ENCODE data around the gene SLC51A.
"Not testable (repeated sequence)": the region's sequence is repeated elsewhere in the genome, so short reads cannot be mapped to it uniquely, and the experiment has no call there.

SLC51A gene

DNA sequence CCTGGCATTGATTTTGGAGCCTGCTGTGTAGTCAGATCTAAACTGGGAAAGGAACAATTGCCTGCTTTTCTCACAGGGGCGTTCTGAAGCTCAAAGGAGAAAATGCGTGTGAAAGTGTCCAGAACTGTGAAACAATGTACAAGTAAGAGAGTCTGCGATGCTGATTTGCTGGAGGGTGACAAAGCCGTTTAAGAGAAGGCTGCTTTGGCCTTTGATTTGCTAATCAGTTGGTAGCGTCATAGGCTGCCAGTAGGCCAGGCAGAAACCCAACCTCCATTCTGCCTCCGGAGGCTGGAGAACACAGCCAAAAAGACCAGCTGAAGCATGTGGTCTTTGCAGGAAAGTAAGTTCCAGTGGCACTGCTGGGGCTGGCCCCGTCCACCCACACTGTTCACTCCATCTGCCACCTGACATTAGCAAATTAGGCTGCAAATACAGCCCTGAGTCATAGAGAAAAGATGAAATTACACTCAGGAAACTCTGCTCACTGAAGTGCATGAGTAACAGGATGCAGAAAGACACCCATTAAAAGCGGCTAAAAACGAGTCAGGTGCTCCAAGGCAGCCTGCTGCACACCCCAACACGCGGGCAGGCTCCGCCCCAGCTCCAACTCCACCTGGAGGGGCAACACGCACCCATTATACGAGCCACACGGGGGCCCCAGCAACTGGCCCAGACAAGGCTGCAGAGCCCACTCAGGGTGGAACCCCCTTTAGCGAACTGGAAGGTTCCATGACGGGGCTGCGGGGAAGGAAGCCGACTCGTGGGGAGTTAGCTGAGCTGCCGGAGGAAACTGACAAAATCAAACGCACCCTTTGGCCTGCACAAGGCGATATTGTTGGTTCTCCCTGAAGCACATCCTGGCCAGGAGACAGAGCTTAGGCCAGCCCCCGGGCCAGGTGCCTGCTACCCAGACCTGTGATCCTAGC, 36.7 kb upstream of the SLC51A start:
- Histone ChIP-seq H3K4me1 (no peaks in the 10 kb centered on the region), H3K36me3 (no peaks in the 10 kb centered on the region), H3K9me3 (no peaks in the 10 kb centered on the region), H3K4me3 (no peak overlapping the region), H3K27me3 (no peaks in the 10 kb centered on the region), H3K27ac (no peak overlapping the region)
- intact Hi-C loops (cut with DNase I; ENCODE audit: low total_unique reads): no loop called here
- TF ChIP-seq, protein P1, sequence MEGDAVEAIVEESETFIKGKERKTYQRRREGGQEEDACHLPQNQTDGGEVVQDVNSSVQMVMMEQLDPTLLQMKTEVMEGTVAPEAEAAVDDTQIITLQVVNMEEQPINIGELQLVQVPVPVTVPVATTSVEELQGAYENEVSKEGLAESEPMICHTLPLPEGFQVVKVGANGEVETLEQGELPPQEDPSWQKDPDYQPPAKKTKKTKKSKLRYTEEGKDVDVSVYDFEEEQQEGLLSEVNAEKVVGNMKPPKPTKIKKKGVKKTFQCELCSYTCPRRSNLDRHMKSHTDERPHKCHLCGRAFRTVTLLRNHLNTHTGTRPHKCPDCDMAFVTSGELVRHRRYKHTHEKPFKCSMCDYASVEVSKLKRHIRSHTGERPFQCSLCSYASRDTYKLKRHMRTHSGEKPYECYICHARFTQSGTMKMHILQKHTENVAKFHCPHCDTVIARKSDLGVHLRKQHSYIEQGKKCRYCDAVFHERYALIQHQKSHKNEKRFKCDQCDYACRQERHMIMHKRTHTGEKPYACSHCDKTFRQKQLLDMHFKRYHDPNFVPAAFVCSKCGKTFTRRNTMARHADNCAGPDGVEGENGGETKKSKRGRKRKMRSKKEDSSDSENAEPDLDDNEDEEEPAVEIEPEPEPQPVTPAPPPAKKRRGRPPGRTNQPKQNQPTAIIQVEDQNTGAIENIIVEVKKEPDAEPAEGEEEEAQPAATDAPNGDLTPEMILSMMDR (IDR thresholded peaks at IDR 0.05): no peak
- no peak for DNase-seq

DNA sequence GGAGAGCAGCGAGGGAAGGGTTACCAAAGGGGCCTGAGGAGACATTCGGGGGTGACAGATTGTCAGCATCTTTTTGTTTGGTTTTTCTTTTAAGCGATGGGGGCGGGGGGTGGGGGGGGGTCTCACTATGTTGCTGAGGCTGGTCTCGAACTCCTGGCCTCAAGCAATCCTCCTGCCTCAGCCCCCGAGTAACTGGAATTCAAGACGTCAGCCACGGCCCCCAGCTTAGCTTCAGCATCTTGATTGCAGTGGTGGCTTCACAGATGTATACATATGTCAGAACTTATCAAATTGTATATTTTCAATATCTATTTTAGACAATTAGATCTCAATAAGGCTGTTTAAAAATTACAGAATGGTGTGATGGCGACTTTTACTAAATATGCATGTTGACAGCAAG, 36.0 kb upstream of the SLC51A start:
- no peak for DNase-seq
- intact Hi-C loops (cut with DNase I; ENCODE audit: low total_unique reads): no loop called here
- Histone ChIP-seq H3K4me1 (no peaks in the 10 kb centered on the region), H3K4me3 (no peak overlapping the region), H3K27ac (no peak overlapping the region), H3K9me3 (no peaks in the 10 kb centered on the region), H3K36me3 (no peaks in the 10 kb centered on the region), H3K27me3 (no peaks in the 10 kb centered on the region)
- TF ChIP-seq, protein P1 (IDR thresholded peaks at IDR 0.05): no peak

GRCh38 chr3:196181127-196181546, 35.2 kb upstream of the SLC51A start:
- intact Hi-C loops (cut with DNase I; ENCODE audit: low total_unique reads): no loop called here
- Histone ChIP-seq H3K4me3 (no peak overlapping the region), H3K27ac (no peak overlapping the region), H3K4me1 (no peaks in the 10 kb centered on the region), H3K9me3 (no peaks in the 10 kb centered on the region), H3K36me3 (no peaks in the 10 kb centered on the region), H3K27me3 (no peaks in the 10 kb centered on the region)
- DNase-seq: no peak
- TF ChIP-seq, protein P1 (IDR thresholded peaks at IDR 0.05): no peak

DNA sequence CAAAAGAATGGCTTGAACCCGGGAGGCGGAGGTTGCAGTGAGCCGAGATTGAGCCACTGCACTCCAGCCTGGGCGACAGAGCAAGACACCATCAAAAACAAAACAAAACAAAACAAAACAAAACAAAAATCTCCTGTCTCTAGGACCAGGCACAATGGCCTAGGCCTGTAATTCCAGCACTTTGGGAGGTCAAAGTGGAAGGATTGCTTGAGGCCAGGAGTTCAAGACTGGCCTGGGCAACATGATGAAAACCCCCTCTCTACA, 32.2 kb upstream of the SLC51A start:
- H3K27me3 ChIP-seq; H3K36me3 ChIP-seq; DNase-seq; H3K4me3 ChIP-seq; H3K9me3 ChIP-seq; H3K4me1 ChIP-seq; H3K27ac ChIP-seq; intact Hi-C loops (cut with DNase I; ENCODE audit: low total_unique reads): not testable (repeated sequence)

DNA sequence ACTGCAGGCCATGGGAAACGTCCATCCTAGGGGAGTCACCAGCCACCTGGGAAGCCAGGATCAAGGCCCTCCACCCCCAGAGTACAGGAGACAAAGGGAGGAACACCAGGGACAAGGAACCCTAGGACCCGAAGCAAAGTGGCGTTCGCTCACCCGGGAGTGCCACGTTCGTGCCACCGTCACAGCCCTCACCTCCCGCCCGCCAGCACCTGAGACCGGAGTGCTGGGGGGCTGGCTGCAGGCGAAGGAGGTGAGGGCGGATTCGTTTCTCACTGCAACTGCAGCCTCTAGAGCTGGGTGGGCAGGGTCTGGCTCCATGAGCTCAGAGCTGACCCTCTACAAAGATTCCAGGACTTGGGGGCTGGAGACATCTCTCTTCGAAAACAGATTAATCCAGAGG, 31.5 kb upstream of the SLC51A start:
- intact Hi-C loops (cut with DNase I; ENCODE audit: low total_unique reads): no loop called here
- TF ChIP-seq, protein P1 (IDR thresholded peaks at IDR 0.05): no peak
- no peaks in the 10 kb centered on the region for H3K4me1 ChIP-seq

DNA sequence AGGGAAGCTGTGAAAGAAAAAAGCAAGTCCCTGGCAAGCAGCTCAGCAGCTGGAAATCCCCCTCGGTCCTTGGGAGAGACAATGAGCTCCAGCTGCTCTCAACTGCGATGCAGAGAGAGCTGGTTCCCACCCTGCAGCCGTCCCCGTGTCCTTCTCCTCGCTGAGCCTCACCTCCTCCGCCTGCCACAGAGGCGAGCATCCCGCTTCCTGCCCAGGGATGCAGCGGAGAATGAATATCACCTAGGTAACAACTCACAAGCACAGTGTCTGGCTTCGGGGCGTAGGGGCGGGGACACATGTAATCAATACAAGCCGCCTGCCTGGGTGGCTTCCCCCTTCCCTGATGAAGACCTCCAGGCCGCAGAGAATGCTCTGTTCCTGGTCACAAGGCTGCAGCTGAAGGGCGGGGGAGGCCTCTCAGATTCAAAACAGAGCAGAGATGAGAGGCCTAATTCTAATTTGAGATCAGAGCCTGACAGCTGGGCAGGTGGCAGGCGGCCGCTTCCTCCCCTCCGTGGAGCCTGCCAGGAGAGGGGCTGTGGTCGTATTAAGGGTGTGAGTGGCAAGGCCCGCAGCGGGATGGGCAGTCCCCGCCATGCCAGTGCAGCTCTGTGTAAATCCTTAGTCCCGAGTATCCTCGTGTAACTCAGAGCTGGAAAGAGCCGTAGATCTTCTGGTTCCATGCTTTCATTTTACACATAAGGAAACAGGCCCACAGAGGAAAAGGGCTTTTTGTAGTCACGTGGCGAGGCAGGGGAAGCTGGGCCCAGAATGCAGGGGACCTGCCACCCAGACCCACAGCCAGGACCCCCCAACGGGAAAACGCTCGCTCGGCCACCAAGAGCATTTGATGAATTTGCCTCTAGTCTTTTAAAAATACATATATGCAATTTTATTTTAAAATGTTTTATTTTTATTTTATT, 29.4 kb upstream of the SLC51A start:
- TF ChIP-seq, protein P1 (IDR thresholded peaks at IDR 0.05): no peak
- no peaks in the 10 kb centered on the region for H3K4me1 ChIP-seq
- intact Hi-C loops (cut with DNase I; ENCODE audit: low total_unique reads): no loop called here
- H3K9me3 ChIP-seq: no peaks in the 10 kb centered on the region
- H3K36me3 ChIP-seq: no peaks in the 10 kb centered on the region
- no peak overlapping the region for H3K4me3 ChIP-seq
- no peak for DNase-seq
- no peak overlapping the region for H3K27ac ChIP-seq
- H3K27me3 ChIP-seq: no peaks in the 10 kb centered on the region

More for the DNA sequence above, 31.5 kb upstream of the SLC51A start:
- Histone ChIP-seq H3K27ac (no peak overlapping the region), H3K36me3 (no peaks in the 10 kb centered on the region), H3K9me3 (no peaks in the 10 kb centered on the region), H3K4me3 (no peak overlapping the region), H3K27me3 (no peaks in the 10 kb centered on the region)
- DNase-seq: no peak

Data from tibial artery (tissue), 4 donors.